Amniotic epithelial cell (primary cell): ENCODE data around the gene PDE8A.
"Not testable (repeated sequence)": the region's sequence is repeated elsewhere in the genome, so short reads cannot be mapped to it uniquely, and the experiment has no call there.

ENCODE experiments used
- DNase-seq: peaks from one replicate; pipeline ENCODE4 v3.0.0-alpha.2; 2010; ENCODE audit warnings: low read depth

Gene PDE8A

DNA sequence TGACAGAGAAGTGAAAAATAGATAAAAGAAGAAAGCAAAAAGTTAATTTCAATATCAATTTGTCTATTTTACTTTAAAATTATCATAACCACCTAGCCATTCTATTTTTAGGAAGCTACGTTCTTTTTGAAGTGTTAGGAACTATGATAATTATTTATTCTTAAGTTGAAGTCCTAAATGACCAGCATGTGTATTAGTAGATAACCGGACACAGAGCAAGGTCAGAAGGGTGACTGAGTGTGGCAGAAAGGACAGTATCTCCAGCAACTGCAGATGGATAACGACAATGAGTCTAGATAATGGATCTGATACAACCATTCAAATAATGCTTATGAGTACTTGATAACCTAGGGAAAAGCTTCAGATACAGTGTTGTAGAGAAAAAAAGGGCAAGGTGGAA lies 198.0 kb downstream of the PDE8A start:
- DNase-seq: no peak

DNA sequence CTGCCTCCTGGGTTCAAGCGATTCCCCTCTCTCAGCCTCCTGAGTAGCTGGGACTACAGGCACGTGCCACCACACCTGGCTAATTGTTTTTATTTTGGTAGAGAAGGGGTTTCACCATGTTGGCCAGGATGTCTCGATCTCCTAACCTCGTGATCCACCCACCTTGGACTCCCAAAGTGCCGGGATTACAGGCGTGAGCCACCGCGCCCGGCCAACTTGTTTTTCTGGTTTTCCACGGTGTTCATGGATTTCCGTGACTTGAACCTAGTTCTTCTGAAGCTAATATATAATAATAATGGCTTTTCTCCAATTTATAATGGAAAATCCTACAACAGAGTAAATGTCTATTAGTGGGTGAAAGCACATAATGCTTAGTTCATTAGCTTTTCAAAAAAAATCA lies 203.7 kb downstream of the PDE8A start:
- DNase-seq: not testable (repeated sequence)

DNA sequence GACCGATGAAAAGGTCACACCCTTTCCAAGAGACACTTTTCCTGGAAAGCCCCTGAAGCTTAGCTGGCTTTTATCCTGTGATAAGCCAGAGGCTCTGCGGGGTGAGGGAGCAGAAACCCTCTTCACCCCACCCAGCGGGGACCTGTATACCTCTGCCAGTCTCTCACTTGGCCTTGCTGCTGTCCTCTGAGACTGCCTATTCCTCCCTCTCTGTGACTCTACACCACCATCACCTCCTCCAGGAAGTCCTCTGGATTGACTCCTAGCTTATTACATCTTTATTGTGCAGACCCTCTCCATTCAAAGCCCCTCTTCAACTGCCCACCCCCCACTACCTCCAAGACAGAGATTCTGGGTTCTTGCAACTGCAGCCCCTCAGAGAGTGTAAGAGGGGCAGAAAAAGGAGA lies 206.5 kb downstream of the PDE8A start:
- not testable (repeated sequence) for DNase-seq
